Natural killer cell (primary cell): ENCODE results near the gene LYSMD1. TPM values are rescaled to one million over a fixed set of nuclear protein-coding genes. Genes with fewer than 3 reads are reported as not detected.
A peak's percentile ranks its signal among the peaks of the same experiment; 100 is the strongest.

ENCODE experiments used
- ATAC-seq, 3 donors: fragments of 150-1000 bp in 2 of 3; fragments of 200-7000 bp in 1 of 3; cut with Tn5 transposase; 1 replicate in 1 of 3; 2 replicates in 2 of 3; pipeline ENCODE4 v1.10.0; 2021; ENCODE audit warnings: mild to moderate bottlenecking in 2 of 3, moderate library complexity in 2 of 3
- DNase-seq, 2 donors: peaks; one replicate each; pipeline versions ENCODE4 v3.0.0 to v3.0.0-alpha.2; 2013 to 2021; ENCODE audit warnings: mixed read lengths in 1 of 2
- H3K27ac ChIP-seq: one replicate; pipeline ENCODE4 v1.5.1; 2013; ENCODE audit warnings: mild to moderate bottlenecking, low read length
- H3K27me3 ChIP-seq: one replicate; pipeline ENCODE4 v1.6.1; 2013; ENCODE audit warnings: low read length; ENCODE audit not compliant: control insufficient read depth, insufficient read depth
- H3K36me3 ChIP-seq: one replicate; pipeline ENCODE4 v1.6.1; 2013; ENCODE audit warnings: low read length; ENCODE audit not compliant: control insufficient read depth, insufficient read depth
- H3K4me1 ChIP-seq: one replicate; pipeline ENCODE4 v1.6.1; 2013; ENCODE audit warnings: low read length; ENCODE audit not compliant: control insufficient read depth, insufficient read depth
- H3K4me3 ChIP-seq: one replicate; pipeline ENCODE4 v1.5.1; 2013; ENCODE audit warnings: low read length
- H3K9me3 ChIP-seq: one replicate; pipeline ENCODE4 v1.6.1; 2013; ENCODE audit warnings: low read length; ENCODE audit not compliant: control insufficient read depth, insufficient read depth
- H3K27ac Mint-ChIP-seq, 2 donors: one replicate each; pipeline ENCODE4 v1.8.0; 2022; ENCODE audit warnings: mild to moderate bottlenecking in 2 of 2, mixed read lengths in 2 of 2, moderate library complexity in 1 of 2
- H3K27me3 Mint-ChIP-seq, 2 donors: one replicate each; pipeline ENCODE4 v1.8.0; 2022; ENCODE audit warnings: low read depth in 2 of 2, mixed read lengths in 2 of 2
- H3K36me3 Mint-ChIP-seq: one replicate; pipeline ENCODE4 v1.8.0; 2022; ENCODE audit warnings: mixed read lengths
- H3K4me1 Mint-ChIP-seq, 2 donors: one replicate each; pipeline ENCODE4 v1.8.0; 2022; ENCODE audit warnings: mixed read lengths in 2 of 2
- H3K4me3 Mint-ChIP-seq: one replicate; pipeline ENCODE4 v1.8.0; 2022; ENCODE audit warnings: mild to moderate bottlenecking, moderate library complexity, mixed read lengths
- H3K9me3 Mint-ChIP-seq, 2 donors: one replicate each; pipeline ENCODE4 v1.8.0; 2022; ENCODE audit warnings: mixed read lengths in 2 of 2
- CTCF ChIP-seq: fragments of 200-600 bp; IDR thresholded peaks from one replicate; pipeline ENCODE4 v1.8.0; 2022; ENCODE audit warnings: antibody characterized with exemption
- WGBS: methylation state at CpG from one replicate; pipeline ENCODE4 v1.1.7; 2013; ENCODE audit warnings: missing lambda C conversion rate; ENCODE audit not compliant: insufficient coverage; 5-methylcytosine and 5-hydroxymethylcytosine counted together
- intact Hi-C: fragments of 100-400 bp; cut with micrococcal nuclease; formaldehyde crosslinking; loops from one replicate; pipeline ENCODE4 v1.14.2; 2022
- total RNA-seq, 4 donors: library from RNA; stranded (reverse); fragments of 120-200 nt in 1 of 4; gene quantifications; one replicate each; pipeline versions ENCODE4 v1.2.3 to v1.2.4, GENCODE V29; 2013 to 2022

LYSMD1 gene
- total RNA-seq, 3 donors from 2014 or later (not counting 1 experiment from before 2014, with no cell fraction given): 1.0 to 1.7 (median 1.2) TPM

DNA sequence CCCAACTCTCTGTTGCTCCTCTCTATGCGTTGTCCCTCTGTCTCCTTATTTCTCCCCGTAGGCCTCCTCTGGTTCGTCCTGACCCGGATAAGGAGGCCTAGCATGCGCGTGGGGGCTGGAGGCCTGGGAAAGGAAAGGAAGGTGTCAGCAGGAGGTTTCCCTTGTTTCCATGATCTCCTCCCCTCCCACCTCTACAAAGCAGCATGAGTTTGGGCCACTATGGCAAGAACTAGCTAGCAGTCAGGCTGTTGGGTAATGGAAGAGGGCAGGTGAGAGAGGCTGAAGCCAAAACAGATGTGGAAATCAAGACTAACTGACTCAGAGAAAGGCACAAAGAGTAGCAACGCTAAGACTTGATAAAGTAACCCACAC lies 18.6 kb downstream of the LYSMD1 start:
- Mint-ChIP-seq H3K36me3 (no peaks in the 10 kb centered on the region), H3K9me3 (no peaks in the 10 kb centered on the region), H3K4me3 (peak overlapping the region; percentile 92), H3K4me1 (peaks cover 9 to 27% of the 10 kb centered on the region in 2 donors), H3K27me3 (peaks cover 0 to 8% of the 10 kb centered on the region in 2 donors), H3K27ac (peak overlapping the region; percentile 45 to 83)
- 20% methylated on average over 5 of the region's 7 CpGs for WGBS
- no peaks in the 10 kb centered on the region for H3K36me3 ChIP-seq
- no peaks in the 10 kb centered on the region for H3K9me3 ChIP-seq
- no peak for TF ChIP-seq CTCF
- no peak for DNase-seq
- no peak overlapping the region for H3K27ac ChIP-seq
- no peak for ATAC-seq
- H3K4me1 ChIP-seq: peaks cover 18% of the 10 kb centered on the region
- H3K4me3 ChIP-seq: peak overlapping the region; percentile 83
- H3K27me3 ChIP-seq: peaks cover 7% of the 10 kb centered on the region
- intact Hi-C loops: no loop called here

DNA sequence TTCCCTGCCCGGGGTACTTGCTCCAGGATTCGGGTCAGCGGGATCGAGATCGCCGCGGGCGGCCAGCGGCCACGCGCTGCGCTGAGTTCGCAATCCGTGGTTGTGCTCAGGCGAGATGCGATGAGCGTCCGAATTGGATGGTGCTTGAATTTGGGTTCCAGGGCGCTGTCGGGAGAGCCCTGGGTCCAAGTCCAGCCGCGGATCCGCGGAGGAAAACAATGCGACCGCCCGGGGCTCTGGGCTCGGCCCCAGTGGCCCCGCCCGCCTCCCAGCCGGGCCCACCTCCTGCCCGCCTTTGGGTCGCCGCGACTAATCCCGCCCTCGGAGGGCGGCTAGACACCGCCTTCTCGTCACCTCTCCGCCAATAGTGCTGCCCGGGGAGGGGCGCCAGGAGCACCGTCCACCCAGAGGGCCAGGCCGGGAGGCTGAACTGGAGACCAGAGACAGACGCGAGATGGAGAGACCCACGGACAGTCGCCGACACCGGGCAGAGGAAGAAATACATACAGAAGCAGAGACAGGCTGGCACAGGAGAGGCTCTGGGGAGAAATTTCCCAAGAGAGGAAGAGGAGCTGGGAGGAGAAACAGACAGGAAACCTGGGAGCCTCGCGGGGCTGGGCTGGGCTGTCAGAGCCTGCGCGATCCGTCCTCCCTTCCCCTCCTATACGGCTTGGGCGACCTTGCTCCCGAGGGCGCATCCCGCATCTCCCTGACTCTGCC lies 19.1 kb downstream of the LYSMD1 start, which contains the start of gene SEMA6C:
Gene SEMA6C, minus strand, starts transcription at position 220 of the 720 bp plus-strand sequence. CDS start 4,010 bp downstream, outside the sequence.
- Mint-ChIP-seq H3K4me3 (peak within 1 kb of the TSS; percentile 92), H3K36me3 (no peaks in the 10 kb centered on the region), H3K27me3 (peaks cover 0 to 8% of the 10 kb centered on the region in 2 donors), H3K4me1 (peaks cover 9 to 27% of the 10 kb centered on the region in 2 donors), H3K9me3 (no peaks in the 10 kb centered on the region), H3K27ac (peak within 1 kb of the TSS; percentile 45 to 83)
- peak; percentile 99 to 100 (median 100) for ATAC-seq
- Histone ChIP-seq H3K4me1 (peaks cover 18% of the 10 kb centered on the region), H3K27me3 (peaks cover 7% of the 10 kb centered on the region), H3K4me3 (peak within 1 kb of the TSS; percentile 83), H3K36me3 (no peaks in the 10 kb centered on the region), H3K27ac (no peak within 1 kb of the TSS), H3K9me3 (no peaks in the 10 kb centered on the region)
- TF ChIP-seq CTCF: no peak
- under 1% methylated on average over 61 of the region's 61 CpGs for WGBS
- peak; percentile 85 to 91 for DNase-seq
- intact Hi-C loops: no loop called here

DNA sequence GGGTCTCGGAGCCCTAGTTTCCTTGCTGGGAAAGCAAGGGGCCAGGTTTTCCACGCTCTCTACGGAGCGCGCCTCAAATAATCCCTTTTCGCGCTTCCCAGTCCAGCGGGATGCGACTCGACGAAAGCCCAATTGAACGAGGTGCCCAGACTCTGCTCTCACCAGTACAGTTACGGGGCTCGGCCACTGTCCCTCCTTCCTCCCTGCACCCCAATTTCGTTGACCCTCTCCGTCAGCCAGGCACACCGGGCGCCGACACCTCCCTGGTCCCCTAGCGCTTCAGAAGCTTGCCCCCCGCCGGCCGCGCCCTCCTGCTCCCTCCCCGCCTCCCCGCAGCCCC lies 19.7 kb downstream of the LYSMD1 start:
- DNase-seq: no peak
- Histone ChIP-seq H3K27me3 (peaks cover 7% of the 10 kb centered on the region), H3K4me3 (peak overlapping the region; percentile 83), H3K4me1 (peaks cover 18% of the 10 kb centered on the region), H3K9me3 (no peaks in the 10 kb centered on the region), H3K27ac (no peak overlapping the region), H3K36me3 (no peaks in the 10 kb centered on the region)
- Mint-ChIP-seq H3K36me3 (no peaks in the 10 kb centered on the region), H3K4me1 (peaks cover 9 to 27% of the 10 kb centered on the region in 2 donors), H3K9me3 (no peaks in the 10 kb centered on the region), H3K27ac (peak overlapping the region in 1 of 2 donors; percentile 83), H3K4me3 (peak overlapping the region; percentile 92), H3K27me3 (peaks cover 0 to 8% of the 10 kb centered on the region in 2 donors)
- ATAC-seq: peak in 1 of 3 donors; percentile 3
- TF ChIP-seq CTCF: no peak
- WGBS: under 1% methylated on average over 26 of the region's 26 CpGs
- intact Hi-C loops: no loop called here
